Measurements from ENCODE around the gene PRKCSH.

The PRKCSH gene

GRCh38 chr19:11437955-11438354 is 2.5 kb downstream of the PRKCSH start:
- Histone ChIP-seq H3F3A (ENCODE audit: insufficient read depth, low read length) (no peaks in the 10 kb centered on the region), H3K36me3 (ENCODE audit: insufficient read depth, low read length) (peaks cover 62% of the 10 kb centered on the region), H3K9me3 (ENCODE audit: low read length) (no peaks in the 10 kb centered on the region), H3K4me1 (ENCODE audit: insufficient read depth, low read length, severe bottlenecking) (peaks cover 30% of the 10 kb centered on the region), H3K79me2 (ENCODE audit: insufficient read depth, low read length) (no peaks in the 10 kb centered on the region), H3K27ac (ENCODE audit: low read depth, low read length, poor library complexity, severe bottlenecking) (peak overlapping the region; percentile 79), H2AFZ (ENCODE audit: low read length) (no peak overlapping the region), H4K20me1 (ENCODE audit: insufficient read depth, low read length) (no peaks in the 10 kb centered on the region), H3K9ac (ENCODE audit: low read length) (peak overlapping the region; percentile 2; the same call in 1 of the 2 replicates), H3K4me3 (ENCODE audit: low read depth, low read length, poor library complexity, severe bottlenecking) (no peak overlapping the region), H3K9me2 (ENCODE audit: low read depth, low read length) (no peaks in the 10 kb centered on the region), H3K27me3 (ENCODE audit: insufficient read depth, low read length) (no peaks in the 10 kb centered on the region), H3K4me2 (ENCODE audit: low read length) (peak overlapping the region; percentile 52; the same call in 1 of the 2 replicates)
- TF ChIP-seq CTCF (IDR thresholded peaks at IDR 0.05; ENCODE audit: low read length) (no peak), EZH2 (IDR thresholded peaks at IDR 0.05; ENCODE audit: borderline replicate concordance, low read length) (no peak)

GRCh38 chr19:11444059-11444458 is 8.6 kb downstream of the PRKCSH start:
- Histone ChIP-seq H3K36me3 (ENCODE audit: insufficient read depth, low read length) (peaks cover 90% of the 10 kb centered on the region), H3K79me2 (ENCODE audit: insufficient read depth, low read length) (no peaks in the 10 kb centered on the region), H3K9ac (ENCODE audit: low read length) (no peak overlapping the region), H4K20me1 (ENCODE audit: insufficient read depth, low read length) (no peaks in the 10 kb centered on the region), H3K4me3 (ENCODE audit: low read depth, low read length, poor library complexity, severe bottlenecking) (no peak overlapping the region), H3K4me1 (ENCODE audit: insufficient read depth, low read length, severe bottlenecking) (no peaks in the 10 kb centered on the region), H3K9me2 (ENCODE audit: low read depth, low read length) (no peaks in the 10 kb centered on the region), H2AFZ (ENCODE audit: low read length) (no peak overlapping the region), H3K27ac (ENCODE audit: low read depth, low read length, poor library complexity, severe bottlenecking) (no peak overlapping the region), H3K27me3 (ENCODE audit: insufficient read depth, low read length) (no peaks in the 10 kb centered on the region), H3K9me3 (ENCODE audit: low read length) (no peaks in the 10 kb centered on the region), H3K4me2 (ENCODE audit: low read length) (no peak overlapping the region), H3F3A (ENCODE audit: insufficient read depth, low read length) (no peaks in the 10 kb centered on the region)
- no peak for TF ChIP-seq CTCF (IDR thresholded peaks at IDR 0.05; ENCODE audit: low read length)
- no peak for TF ChIP-seq EZH2 (IDR thresholded peaks at IDR 0.05; ENCODE audit: borderline replicate concordance, low read length)

- Histone ChIP-seq H4K20me1 (ENCODE audit: insufficient read depth, low read length) (no peaks in the 10 kb centered on the region), H3F3A (ENCODE audit: insufficient read depth, low read length) (no peaks in the 10 kb centered on the region), H2AFZ (ENCODE audit: low read length) (no peak overlapping the region), H3K27me3 (ENCODE audit: insufficient read depth, low read length) (no peaks in the 10 kb centered on the region), H3K36me3 (ENCODE audit: insufficient read depth, low read length) (peaks cover 89% of the 10 kb centered on the region), H3K9me3 (ENCODE audit: low read length) (no peaks in the 10 kb centered on the region), H3K4me1 (ENCODE audit: insufficient read depth, low read length, severe bottlenecking) (no peaks in the 10 kb centered on the region), H3K79me2 (ENCODE audit: insufficient read depth, low read length) (no peaks in the 10 kb centered on the region), H3K4me3 (ENCODE audit: low read depth, low read length, poor library complexity, severe bottlenecking) (no peak overlapping the region), H3K9ac (ENCODE audit: low read length) (no peak overlapping the region), H3K4me2 (ENCODE audit: low read length) (no peak overlapping the region), H3K9me2 (ENCODE audit: low read depth, low read length) (no peaks in the 10 kb centered on the region), H3K27ac (ENCODE audit: low read depth, low read length, poor library complexity, severe bottlenecking) (no peak overlapping the region)
- no peak for TF ChIP-seq CTCF (IDR thresholded peaks at IDR 0.05; ENCODE audit: low read length)
- TF ChIP-seq EZH2 (IDR thresholded peaks at IDR 0.05; ENCODE audit: borderline replicate concordance, low read length): no peak
Observed at GRCh38 chr19:11445141-11445540, 9.7 kb downstream of the PRKCSH start.
